GM12878 (cell line): Measurements from ENCODE around the gene SNX15. TPM values are rescaled to one million over a fixed set of nuclear protein-coding genes. Genes with fewer than 3 reads are reported as not detected.

Experiments
- BACH1 ChIP-seq: fragments of 450-650 bp; IDR thresholded peaks from 2 replicates; pipeline ENCODE4 v1.6.1; 2017; ENCODE audit warnings: mild to moderate bottlenecking, borderline replicate concordance
- BCLAF1 ChIP-seq: fragments of 450-650 bp; IDR thresholded peaks from 2 replicates; pipeline ENCODE4 v1.6.1; 2017; ENCODE audit warnings: antibody characterized with exemption, mild to moderate bottlenecking, moderate library complexity
- CBFB ChIP-seq: IDR thresholded peaks from 2 replicates; pipeline ENCODE4 v1.6.1; 2016; ENCODE audit warnings: antibody characterized with exemption, low read depth
- CUX1 ChIP-seq: IDR thresholded peaks from 2 replicates; pipeline ENCODE4 v1.6.1; 2012; ENCODE audit warnings: improper control_type of control experiment, low read depth, low read length; ENCODE audit not compliant: insufficient replicate concordance
- DPF2 ChIP-seq: fragments of 450-650 bp; IDR thresholded peaks from 2 replicates; pipeline ENCODE4 v1.6.1; 2017; ENCODE audit warnings: mild to moderate bottlenecking
- EGR1 ChIP-seq, 2 experiments: IDR thresholded peaks; 1 replicate in 1 of 2; 2 replicates in 1 of 2; pipeline ENCODE4 v1.6.1; 2011 to 2012; ENCODE audit warnings: low read depth in 2 of 2, low read length in 2 of 2, borderline replicate concordance in 1 of 2, mild to moderate bottlenecking in 1 of 2, moderate library complexity in 1 of 2
- IKZF1 ChIP-seq: fragments of 450-650 bp; conservative IDR thresholded peaks from 2 replicates; pipeline ENCODE4 v1.6.1; 2017; ENCODE audit warnings: antibody characterized with exemption, mild to moderate bottlenecking
- IKZF2 ChIP-seq, 2 experiments: fragments of 450-650 bp; IDR thresholded peaks; 2 replicates each; pipeline ENCODE4 v1.6.1; 2017; ENCODE audit warnings: mild to moderate bottlenecking in 2 of 2, moderate library complexity in 2 of 2
- MEF2B ChIP-seq: fragments of 450-650 bp; IDR thresholded peaks from 2 replicates; pipeline ENCODE4 v1.6.1; 2018; ENCODE audit warnings: mild to moderate bottlenecking, moderate library complexity; ENCODE audit not compliant: partially characterized antibody, poor library complexity, severe bottlenecking
- NFXL1 ChIP-seq: fragments of 450-650 bp; IDR thresholded peaks from 2 replicates; pipeline ENCODE4 v1.6.1; 2017; ENCODE audit warnings: antibody characterized with exemption, mild to moderate bottlenecking, borderline replicate concordance
- NR2F1 ChIP-seq: fragments of 450-650 bp; conservative IDR thresholded peaks from 2 replicates; pipeline ENCODE4 v1.6.1; 2017; ENCODE audit warnings: mild to moderate bottlenecking
- POLR2A ChIP-seq: IDR thresholded peaks from 2 replicates; pipeline ENCODE4 v1.6.1; 2011; ENCODE audit warnings: low read depth, mild to moderate bottlenecking, low read length
- POLR2AphosphoS2 ChIP-seq: IDR thresholded peaks from 2 replicates; pipeline ENCODE4 v1.6.1; 2011; ENCODE audit warnings: low read depth, mild to moderate bottlenecking, low read length, improper control_type of control experiment, moderate library complexity
- RBBP5 ChIP-seq: fragments of 200-600 bp; sonication (generic); conservative IDR thresholded peaks from 2 replicates; pipeline ENCODE4 v1.6.1; 2016
- RCOR1 ChIP-seq: conservative IDR thresholded peaks from 2 replicates; pipeline ENCODE4 v1.6.1; 2012; ENCODE audit warnings: low read depth, low read length, improper control_type of control experiment
- SRF ChIP-seq, 2 experiments: IDR thresholded peaks; 2 replicates each; pipeline ENCODE4 v1.6.1; 2011; ENCODE audit warnings: low read depth in 2 of 2, low read length in 2 of 2, mild to moderate bottlenecking in 1 of 2, moderate library complexity in 1 of 2
- STAT1 ChIP-seq: fragments of 450-650 bp; conservative IDR thresholded peaks from 2 replicates; pipeline ENCODE4 v1.6.1; 2014; ENCODE audit warnings: antibody characterized with exemption, mild to moderate bottlenecking
- YY1 ChIP-seq: IDR thresholded peaks from 2 replicates; pipeline ENCODE4 v1.6.1; 2011; ENCODE audit warnings: low read depth, mild to moderate bottlenecking, low read length
- ZNF687 ChIP-seq: fragments of 450-650 bp; IDR thresholded peaks from 2 replicates; pipeline ENCODE4 v1.6.1; 2017; ENCODE audit warnings: mild to moderate bottlenecking, moderate library complexity
- polyA plus RNA-seq, 11 experiments: library from polyadenylated mRNA; depleted of rRNA in 4 of 11; unstranded in 6 of 11; stranded (reverse) in 5 of 11; fragments of >200 nt; fragmentation: Nextera tagmentation in 4 of 11; fragmentation: Illumina TruSeq in 1 of 11; extraction: Ambion mirVana in 4 of 11; extraction: Trizol in 1 of 11; gene quantifications; 1 replicate in 1 of 11; 2 replicates in 10 of 11; pipeline versions ENCODE4 v1.2.1 to v1.2.3, GENCODE V29; 2011 to 2016; ENCODE audit warnings: inconsistent platforms in 2 of 11, missing spikeins in 2 of 11, low read depth in 1 of 11
- total RNA-seq, 4 experiments: library from RNA; depleted of rRNA in 3 of 4; stranded (reverse); fragments of >200 nt in 3 of 4; fragmentation: Illumina TruSeq in 1 of 4; extraction: Trizol in 1 of 4; gene quantifications; 2 replicates each; pipeline versions ENCODE4 v1.2.1 to v1.2.3, GENCODE V29; 2013 to 2021

SNX15 gene
- total and polyA plus RNA-seq, 10 of the 15 experiments (the other 5 are each of a cell fraction or from before 2014, with no cell fraction given) = 2.4 to 24.0 (median 16.1) TPM

GRCh38 chr11:65071907-65072630, 44.8 kb downstream of the SNX15 start (continued):
- TF ChIP-seq CUX1 (no peak), NR2F1 (no peak), CBFB (no peak), NFXL1 (no peak), DPF2 (peak; percentile 33; the same call in 1 of the 2 replicates), POLR2A (peak; percentile 41; the same call in 1 of the 2 replicates), STAT1 (no peak), RBBP5 (no peak), IKZF1 (peak; percentile 34; the same call in 1 of the 2 replicates), ZNF687 (0 out of 2 replicates have a peak, but pooled peaks have one; percentile 47), POLR2AphosphoS2 (no peak), BCLAF1 (no peak), IKZF2 (IDR thresholded peaks at IDR 0.05) (no peak), SRF (IDR thresholded peaks at IDR 0.05; ENCODE audit: low read depth in 2 of 2, low read length in 2 of 2) (no peak), EGR1 (IDR thresholded peaks at IDR 0.05; ENCODE audit: borderline replicate concordance in 1 of 2, low read depth in 2 of 2, low read length in 2 of 2) (no peak), RCOR1 (no peak), MEF2B (no peak), YY1 (0 out of 2 replicates have a peak, but pooled peaks have one; percentile 20), BACH1 (no peak)
